PC-9 (cell line): ENCODE measurements around the gene CLDN34. TPM values are rescaled to one million over a fixed set of nuclear protein-coding genes. Genes with fewer than 3 reads are reported as not detected.

Experiments used
- BruUV-seq: library from RNA; stranded (reverse); fragments of 400-500 nt; replicated peaks from 2 replicates; lab custom pipeline; 2021; lab: Mats Ljungman, UMichigan
- CTCF ChIA-PET: fragments of 300-600 bp; sonication (Branson Sonifier 250); formaldehyde crosslinking; loops from one replicate; lab custom pipeline; 2022; ENCODE audit warnings: antibody characterized with exemption; lab: Charles Lee
- POLR2A ChIA-PET: fragments of 300-600 bp; sonication (Branson Sonifier 250); formaldehyde crosslinking; loops from one replicate; lab custom pipeline; 2022; ENCODE audit warnings: antibody characterized with exemption; ENCODE audit not compliant: unreplicated experiment; lab: Charles Lee
- DNase-seq, 2 experiments: peaks; one replicate each; pipeline versions ENCODE4 v3.0.0 to v3.0.0-alpha.2; 2015 to 2022; ENCODE audit warnings: mixed read lengths in 1 of 2
- H2AFZ ChIP-seq: fragments of 200-600 bp; sonication (generic); 2 replicates; pipeline ENCODE4 v1.8.1; 2017; ENCODE audit warnings: antibody characterized with exemption
- H3F3A ChIP-seq: fragments of 200-600 bp; sonication (generic); 2 replicates; pipeline ENCODE4 v1.8.1; 2017; ENCODE audit warnings: antibody characterized with exemption, mild to moderate bottlenecking, low read depth; ENCODE audit not compliant: insufficient read depth
- H3K27ac ChIP-seq: fragments of 200-600 bp; sonication (generic); 2 replicates; pipeline ENCODE4 v1.6.1; 2016; ENCODE audit warnings: mixed run types
- H3K27me3 ChIP-seq: fragments of 200-600 bp; sonication (generic); 2 replicates; pipeline ENCODE4 v1.6.1; 2016; ENCODE audit warnings: low read depth, mixed run types; ENCODE audit not compliant: insufficient read depth
- H3K36me3 ChIP-seq: fragments of 200-600 bp; sonication (generic); 2 replicates; pipeline ENCODE4 v1.6.1; 2016; ENCODE audit warnings: low read depth, mixed run types
- H3K4me1 ChIP-seq: fragments of 200-600 bp; sonication (generic); replicated peaks from 2 replicates; pipeline ENCODE4 v1.6.1; 2016; ENCODE audit warnings: mixed run types; ENCODE audit not compliant: insufficient read depth
- H3K4me2 ChIP-seq: fragments of 200-600 bp; sonication (generic); 2 replicates; pipeline ENCODE4 v1.6.1; 2017; ENCODE audit warnings: mixed run types
- H3K4me3 ChIP-seq: fragments of 200-600 bp; sonication (generic); 2 replicates; pipeline ENCODE4 v1.6.1; 2016; ENCODE audit warnings: mixed run types
- H3K79me2 ChIP-seq: fragments of 200-600 bp; sonication (generic); 2 replicates; pipeline ENCODE4 v1.6.1; 2017; ENCODE audit warnings: low read depth, mixed run types
- H3K9me2 ChIP-seq: fragments of 200-600 bp; sonication (generic); 2 replicates; pipeline ENCODE4 v1.8.1; 2017; ENCODE audit warnings: mild to moderate bottlenecking; ENCODE audit not compliant: insufficient read depth
- H3K9me3 ChIP-seq: fragments of 200-600 bp; sonication (generic); 2 replicates; pipeline ENCODE4 v1.8.1; 2016; ENCODE audit warnings: low read depth; ENCODE audit not compliant: insufficient read depth
- H4K20me1 ChIP-seq: fragments of 200-600 bp; sonication (generic); 2 replicates; pipeline ENCODE4 v1.8.1; 2017; ENCODE audit not compliant: insufficient read depth
- CTCF ChIP-seq: fragments of 200-600 bp; sonication (generic); conservative IDR thresholded peaks from 2 replicates; pipeline ENCODE4 v1.6.1; 2017; ENCODE audit warnings: mixed run types, antibody characterized with exemption, mild to moderate bottlenecking, moderate library complexity
- EZH2 ChIP-seq: fragments of 200-600 bp; sonication (generic); IDR thresholded peaks from 2 replicates; pipeline ENCODE4 v1.8.0; 2017; ENCODE audit warnings: antibody characterized with exemption, low read depth
- intact Hi-C: fragments of 100-400 bp; cut with micrococcal nuclease; formaldehyde crosslinking; loops from one replicate; pipeline ENCODE4 v1.10.0; 2022; ENCODE audit not compliant: unreplicated experiment
- total RNA-seq: library from RNA; stranded (reverse); gene quantifications from 2 replicates; pipeline ENCODE4 v1.2.3, GENCODE V29; 2021

The CLDN34 gene
- total RNA-seq, 1 experiment from 2014 or later = not detected

- no peaks in the 10 kb centered on the region for H3K79me2 ChIP-seq
- intact Hi-C loops = no loop called here
- CTCF ChIA-PET = no interaction called here
- H3K36me3 ChIP-seq = no peaks in the 10 kb centered on the region
- no peaks in the 10 kb centered on the region for H3F3A ChIP-seq
- POLR2A ChIA-PET = no interaction called here
- no peaks in the 10 kb centered on the region for H3K9me2 ChIP-seq
- H3K4me2 ChIP-seq = no peak overlapping the region
- DNase-seq = no peak
- BruUV-seq = no TSS peak
- H2AFZ ChIP-seq = no peak overlapping the region
- peaks cover 11% of the 10 kb centered on the region; the same call in 1 of the 2 replicates for H3K4me1 ChIP-seq
- H3K9me3 ChIP-seq = no peaks in the 10 kb centered on the region
- H4K20me1 ChIP-seq = no peaks in the 10 kb centered on the region
- TF ChIP-seq CTCF (no peak), EZH2 (no peak)
- no peak overlapping the region for H3K27ac ChIP-seq
- H3K27me3 ChIP-seq = no peaks in the 10 kb centered on the region
- H3K4me3 ChIP-seq = no peak overlapping the region
Measured at GRCh38 chrX:9938516-9938915, 28.6 kb upstream of the CLDN34 start.

- POLR2A ChIA-PET = interaction anchor here (0.6 kb wide), 1 partner anchor 28 kb away, joined by 12 read pairs; no protein-coding TSS in a partner anchor
- Histone ChIP-seq H3K79me2 (no peaks in the 10 kb centered on the region), H3K9me2 (no peaks in the 10 kb centered on the region), H4K20me1 (no peaks in the 10 kb centered on the region), H3K4me3 (no peak overlapping the region), H2AFZ (no peak overlapping the region), H3K27me3 (no peaks in the 10 kb centered on the region), H3K27ac (no peak overlapping the region), H3K4me1 (peaks cover 11% of the 10 kb centered on the region; the same call in 1 of the 2 replicates), H3K36me3 (no peaks in the 10 kb centered on the region), H3K9me3 (no peaks in the 10 kb centered on the region), H3K4me2 (no peak overlapping the region), H3F3A (no peaks in the 10 kb centered on the region)
- intact Hi-C loops = loop anchor here (1.0 kb wide), 1 partner anchor 27 kb away; no protein-coding TSS in a partner anchor
- CTCF ChIA-PET = no interaction called here
- TF ChIP-seq EZH2 (no peak), CTCF (no peak)
- peak; percentile 57 to 64 for DNase-seq
- no TSS peak for BruUV-seq
Measured at GRCh38 chrX:9940421-9940820, 26.7 kb upstream of the CLDN34 start.

GRCh38 chrX:9942086-9942485 is 25.1 kb upstream of the CLDN34 start:
- CTCF ChIA-PET = no interaction called here
- Histone ChIP-seq H3K9me3 (no peaks in the 10 kb centered on the region), H3K27me3 (no peaks in the 10 kb centered on the region)

More at GRCh38 chrX:9942086-9942485, 25.1 kb upstream of the CLDN34 start:
- H3K27ac ChIP-seq = no peak overlapping the region
- no peak for DNase-seq
- no peaks in the 10 kb centered on the region for H3F3A ChIP-seq
- peaks cover 11% of the 10 kb centered on the region; the same call in 1 of the 2 replicates for H3K4me1 ChIP-seq
- H4K20me1 ChIP-seq = no peaks in the 10 kb centered on the region
- BruUV-seq = no TSS peak
- no peak for TF ChIP-seq CTCF
- TF ChIP-seq EZH2 = no peak
- POLR2A ChIA-PET = no interaction called here
- H3K4me3 ChIP-seq = no peak overlapping the region
- H3K36me3 ChIP-seq = no peaks in the 10 kb centered on the region
- H3K4me2 ChIP-seq = no peak overlapping the region
- H3K79me2 ChIP-seq = no peaks in the 10 kb centered on the region
- H2AFZ ChIP-seq = no peak overlapping the region
- H3K9me2 ChIP-seq = no peaks in the 10 kb centered on the region
- intact Hi-C loops = no loop called here
